MM.1S (cell line): Measurements from ENCODE around the gene ADH1C.

Experiments used
- EZH2 ChIP-seq: fragments of 300-600 bp; sonication (generic); optimal IDR thresholded peaks from 2 replicates; pipeline ENCODE3; 2017; ENCODE audit warnings: low read depth, mild to moderate bottlenecking, antibody characterized with exemption, low read length, mixed read lengths
- EZH2phosphoT487 ChIP-seq: fragments of 300-600 bp; sonication (generic); IDR thresholded peaks from 2 replicates; pipeline ENCODE4 v1.6.1; 2018; ENCODE audit warnings: antibody characterized with exemption, low read length
- TF ChIP-seq, protein P1 (sequence below): fragments of 300-600 bp; sonication (generic); IDR thresholded peaks from 2 replicates; pipeline ENCODE4 v1.5.1; 2016; ENCODE audit warnings: antibody characterized with exemption, low read length, mixed read lengths

DNA sequence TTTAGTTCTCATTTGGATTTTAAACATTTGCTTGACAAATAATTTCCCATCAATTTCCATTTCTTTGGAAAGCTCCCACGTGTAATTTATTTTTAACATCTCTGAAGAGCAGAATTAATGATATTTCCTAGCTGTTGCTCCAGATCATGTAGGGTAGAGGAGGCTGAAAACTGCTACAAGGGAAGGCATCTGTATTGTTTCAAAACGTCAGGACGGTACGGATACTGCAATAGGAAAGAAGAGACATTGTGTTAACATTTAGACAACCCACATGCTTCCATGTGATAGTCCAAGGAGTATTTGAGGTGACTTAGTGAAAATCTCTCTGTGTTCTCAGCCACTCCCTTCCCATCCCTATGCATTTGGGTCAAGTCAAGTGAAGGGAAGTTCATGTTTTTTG is 16.0 kb downstream of the ADH1C start:
- TF ChIP-seq, protein P1, sequence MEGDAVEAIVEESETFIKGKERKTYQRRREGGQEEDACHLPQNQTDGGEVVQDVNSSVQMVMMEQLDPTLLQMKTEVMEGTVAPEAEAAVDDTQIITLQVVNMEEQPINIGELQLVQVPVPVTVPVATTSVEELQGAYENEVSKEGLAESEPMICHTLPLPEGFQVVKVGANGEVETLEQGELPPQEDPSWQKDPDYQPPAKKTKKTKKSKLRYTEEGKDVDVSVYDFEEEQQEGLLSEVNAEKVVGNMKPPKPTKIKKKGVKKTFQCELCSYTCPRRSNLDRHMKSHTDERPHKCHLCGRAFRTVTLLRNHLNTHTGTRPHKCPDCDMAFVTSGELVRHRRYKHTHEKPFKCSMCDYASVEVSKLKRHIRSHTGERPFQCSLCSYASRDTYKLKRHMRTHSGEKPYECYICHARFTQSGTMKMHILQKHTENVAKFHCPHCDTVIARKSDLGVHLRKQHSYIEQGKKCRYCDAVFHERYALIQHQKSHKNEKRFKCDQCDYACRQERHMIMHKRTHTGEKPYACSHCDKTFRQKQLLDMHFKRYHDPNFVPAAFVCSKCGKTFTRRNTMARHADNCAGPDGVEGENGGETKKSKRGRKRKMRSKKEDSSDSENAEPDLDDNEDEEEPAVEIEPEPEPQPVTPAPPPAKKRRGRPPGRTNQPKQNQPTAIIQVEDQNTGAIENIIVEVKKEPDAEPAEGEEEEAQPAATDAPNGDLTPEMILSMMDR: no peak
- TF ChIP-seq EZH2 (no peak), EZH2phosphoT487 (no peak)
